HG03175 (cell line): ENCODE data around the gene OSBPL5.

Experiments used
- ATAC-seq: cut with Tn5 transposase; IDR thresholded peaks from one replicate; pipeline ENCODE4 v1.9.1; 2021; ENCODE audit warnings: mild to moderate bottlenecking, moderate library complexity; ENCODE audit not compliant: unreplicated experiment

OSBPL5 gene

GRCh38 chr11:3060436-3061025 is 104.6 kb downstream of the OSBPL5 start:
- ATAC-seq, result no peak

DNA sequence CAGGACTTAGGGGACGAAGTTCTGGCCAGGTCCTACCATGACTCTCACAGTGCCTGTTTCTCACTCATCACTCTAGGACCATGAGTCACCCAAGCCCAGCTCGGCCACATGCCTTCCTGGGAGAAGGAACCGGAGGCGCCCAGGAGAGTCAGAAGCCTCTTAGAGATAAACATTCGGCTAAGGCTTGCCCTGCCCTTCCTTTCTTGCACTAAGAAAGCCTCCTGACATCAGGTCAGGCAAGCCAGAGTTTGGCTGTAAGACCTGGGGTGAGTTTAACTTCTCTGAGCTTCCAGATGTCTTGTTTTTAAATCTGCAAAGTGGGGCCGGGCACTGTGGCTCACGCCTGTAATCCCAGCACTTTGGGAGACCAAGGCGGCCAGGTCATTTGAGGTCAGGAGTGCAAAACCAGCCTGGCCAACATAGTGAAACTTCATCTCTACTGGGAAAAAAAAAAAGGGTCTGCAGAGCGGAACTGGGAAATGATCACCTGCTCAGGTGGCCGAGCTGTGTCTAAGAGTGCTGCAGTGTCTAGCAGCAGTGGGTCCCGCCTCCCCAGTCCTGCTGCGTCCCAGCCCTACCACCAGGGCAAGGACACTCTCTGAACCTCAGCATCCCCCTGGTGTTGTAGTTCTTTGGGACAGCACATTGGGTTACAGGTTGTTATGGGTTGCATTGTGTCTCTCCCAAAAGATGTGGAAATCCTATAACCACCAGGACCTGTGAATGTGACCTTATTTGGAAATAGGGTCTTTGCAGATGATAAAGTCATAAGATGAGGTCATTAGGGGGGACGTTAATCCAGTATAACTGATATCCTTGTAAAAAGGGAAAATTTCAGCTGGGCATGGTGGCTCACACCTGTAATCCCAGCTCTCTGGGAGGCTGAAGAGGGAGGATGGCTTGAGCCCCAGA is 106.1 kb downstream of the OSBPL5 start:
- ATAC-seq, result no peak

- ATAC-seq, result peak; percentile 98
Observed at GRCh38 chr11:3057069-3057963, 107.8 kb downstream of the OSBPL5 start, which contains the start of gene CARS1. TSS of gene CARS1 (minus strand) at chr11:3057423. CDS start at chr11:3057367, 56 bp downstream.

DNA sequence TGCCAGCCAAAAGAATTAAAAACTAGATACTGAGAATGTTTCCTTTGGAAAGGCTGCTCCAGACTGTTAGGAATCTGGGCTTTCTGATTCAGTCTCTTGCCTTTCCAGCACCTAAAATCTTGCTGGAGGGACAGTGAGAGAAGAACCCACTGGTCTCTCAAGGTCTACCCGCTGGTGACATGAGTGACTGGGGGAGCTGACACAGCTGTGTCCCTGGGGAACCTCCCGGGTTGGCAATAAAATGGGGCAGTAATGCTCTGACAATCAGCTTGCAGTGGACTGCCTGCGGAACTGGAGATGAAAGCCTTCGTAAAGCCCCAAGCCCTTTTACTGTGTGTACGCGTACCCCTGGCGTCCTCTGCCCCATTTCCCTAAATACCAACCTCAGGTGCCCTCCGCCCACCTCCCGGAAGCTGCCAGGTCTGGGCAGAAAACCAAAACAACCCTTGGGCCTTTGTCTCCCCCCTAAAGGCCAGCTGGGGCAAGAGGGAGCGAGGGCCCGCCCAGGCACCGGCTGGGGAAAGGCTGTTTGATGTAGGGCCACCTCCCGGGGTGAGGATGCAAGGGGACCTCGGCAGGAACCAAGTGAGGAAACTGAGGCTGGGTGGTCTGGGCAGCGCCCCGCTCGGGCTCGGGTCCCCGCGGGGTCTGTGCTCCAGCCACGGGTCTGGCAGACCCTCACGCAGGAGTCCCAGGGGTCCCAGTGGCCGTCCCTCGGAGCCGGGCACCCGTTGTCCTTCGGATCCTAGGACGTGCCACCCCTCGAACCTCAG is 108.6 kb downstream of the OSBPL5 start:
- ATAC-seq, result no peak

- no peak for ATAC-seq
Observed at GRCh38 chr11:3055891-3056290, 109.2 kb downstream of the OSBPL5 start.

DNA sequence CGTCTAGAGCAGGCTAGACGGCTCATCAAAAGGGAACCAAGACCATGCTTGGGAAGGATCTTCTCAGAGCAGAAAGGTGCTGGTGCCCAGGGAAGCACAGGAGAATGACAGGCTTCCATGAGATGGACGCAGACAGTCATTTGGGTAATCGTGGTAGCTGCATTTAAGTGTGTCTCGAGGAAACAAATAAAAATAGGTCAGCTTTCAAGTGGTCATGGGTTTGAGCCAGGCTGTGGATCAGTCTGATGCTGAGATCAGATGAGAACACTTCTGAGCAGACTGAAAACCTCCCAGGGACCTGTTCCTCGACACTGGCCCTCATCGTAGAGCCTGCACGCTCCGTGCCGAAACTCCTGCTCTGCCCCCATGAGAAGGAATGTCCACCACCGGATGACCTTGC is 112.5 kb downstream of the OSBPL5 start:
- ATAC-seq, result no peak

GRCh38 chr11:3052109-3052479 is 113.0 kb downstream of the OSBPL5 start:
- no peak for ATAC-seq

DNA sequence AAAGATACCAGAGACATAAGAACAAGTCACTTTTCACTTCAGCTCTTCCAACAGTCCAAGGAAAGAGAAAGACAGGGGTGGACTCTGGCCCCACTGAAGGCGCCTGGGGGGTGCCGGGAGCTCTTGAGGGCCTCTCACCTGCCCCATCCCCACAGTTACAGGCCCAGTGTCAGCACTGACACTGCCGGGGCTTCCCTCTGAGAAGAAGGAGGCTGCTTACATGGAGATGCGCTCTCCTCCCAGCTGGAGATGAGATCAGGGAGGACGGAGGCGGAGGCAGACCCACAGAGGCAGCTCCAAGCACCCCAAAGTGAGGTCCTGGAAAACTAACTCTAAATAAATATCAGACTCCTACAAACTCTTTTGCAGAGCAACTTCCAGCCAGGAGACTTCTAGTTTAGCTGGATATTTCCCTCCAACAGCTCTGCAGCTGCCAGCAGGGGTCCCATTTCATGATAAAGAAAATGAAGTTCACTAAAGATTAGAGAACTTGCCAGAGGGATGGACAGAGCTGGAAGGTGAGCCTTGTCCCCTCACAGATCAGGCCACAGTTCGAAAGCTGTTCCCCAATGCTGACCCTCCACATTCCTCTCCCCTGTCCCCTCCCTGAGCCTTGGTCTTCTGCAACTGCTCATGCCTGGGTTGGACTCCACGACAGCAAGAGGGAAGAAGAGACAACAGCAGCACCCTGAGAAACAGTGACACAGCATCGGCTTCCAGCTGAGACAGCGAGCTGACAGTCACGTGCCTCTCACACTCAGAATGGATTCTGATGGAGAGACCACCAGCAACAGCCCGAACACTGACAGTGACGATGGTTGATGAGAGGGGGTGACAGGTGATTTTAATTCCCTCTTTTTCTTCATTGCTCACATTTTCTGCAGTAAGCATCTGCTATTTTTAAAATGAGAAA is 113.7 kb downstream of the OSBPL5 start:
- no peak for ATAC-seq

- no peak for ATAC-seq
Observed at GRCh38 chr11:3050386-3051195, 114.5 kb downstream of the OSBPL5 start.

DNA sequence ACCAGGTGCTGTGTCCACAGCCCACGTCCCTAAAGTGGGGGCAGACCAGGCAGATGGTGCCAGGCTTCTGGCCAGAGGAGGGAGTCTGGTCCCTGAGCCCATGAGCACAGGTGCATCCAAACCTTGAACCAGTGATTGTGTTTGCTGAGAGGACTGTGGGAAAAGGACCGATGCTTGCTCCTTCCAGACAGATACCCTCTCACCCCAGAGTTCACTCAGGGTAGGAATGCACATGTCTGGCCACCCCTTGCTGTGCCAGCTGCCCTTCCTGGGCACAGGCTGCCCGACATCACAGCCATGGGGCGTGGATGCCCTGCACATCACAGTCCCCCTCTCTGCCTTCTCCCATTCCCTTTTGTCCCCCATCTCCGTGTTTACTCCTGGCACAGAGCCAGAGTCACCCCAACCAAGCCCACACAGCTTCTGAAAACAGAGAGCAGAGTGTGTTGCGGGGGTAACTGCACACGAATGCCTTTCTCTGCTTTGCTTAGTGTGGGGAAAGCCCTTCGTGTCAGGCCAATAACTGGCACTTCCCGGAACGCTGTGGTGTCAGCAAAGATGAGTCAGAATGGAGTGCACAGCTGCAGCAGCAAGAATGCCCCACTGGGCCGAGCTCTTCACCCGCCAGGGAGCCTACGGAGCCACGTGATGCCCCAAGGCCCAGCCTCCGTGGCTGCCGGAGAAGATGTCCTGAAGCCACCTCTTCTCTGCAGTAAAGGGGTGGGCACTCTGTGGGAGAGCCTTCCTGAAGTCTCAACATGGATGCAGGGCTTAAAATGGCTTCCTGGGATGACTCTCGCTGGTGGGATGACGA is 115.5 kb downstream of the OSBPL5 start:
- peak; percentile 97 for ATAC-seq

GRCh38 chr11:3047637-3048036 is 117.5 kb downstream of the OSBPL5 start:
- ATAC-seq, result no peak

- ATAC-seq, result no peak
Observed at GRCh38 chr11:3046641-3047040, 118.5 kb downstream of the OSBPL5 start.

GRCh38 chr11:3046190-3046589 is 118.9 kb downstream of the OSBPL5 start:
- ATAC-seq, result no peak

DNA sequence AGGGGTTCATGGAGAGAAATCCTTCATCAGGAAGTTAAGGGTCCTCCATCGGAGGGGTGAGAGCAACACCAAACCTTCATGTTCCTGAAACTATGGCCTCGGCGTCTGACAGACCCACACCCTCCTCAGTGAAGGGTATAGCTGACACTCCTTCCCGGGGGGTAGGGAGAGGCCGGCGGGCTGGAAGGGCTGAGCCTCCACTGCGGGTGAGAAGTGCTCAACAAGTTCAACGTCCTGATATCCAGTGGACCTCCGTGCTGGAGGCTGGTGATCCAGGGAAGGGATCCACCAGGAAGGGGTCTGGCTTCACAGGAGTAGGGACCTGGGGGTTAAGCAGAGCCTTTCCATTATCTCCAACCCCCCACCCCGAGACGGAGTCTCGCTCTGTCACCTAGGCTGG is 120.2 kb downstream of the OSBPL5 start:
- no peak for ATAC-seq

DNA sequence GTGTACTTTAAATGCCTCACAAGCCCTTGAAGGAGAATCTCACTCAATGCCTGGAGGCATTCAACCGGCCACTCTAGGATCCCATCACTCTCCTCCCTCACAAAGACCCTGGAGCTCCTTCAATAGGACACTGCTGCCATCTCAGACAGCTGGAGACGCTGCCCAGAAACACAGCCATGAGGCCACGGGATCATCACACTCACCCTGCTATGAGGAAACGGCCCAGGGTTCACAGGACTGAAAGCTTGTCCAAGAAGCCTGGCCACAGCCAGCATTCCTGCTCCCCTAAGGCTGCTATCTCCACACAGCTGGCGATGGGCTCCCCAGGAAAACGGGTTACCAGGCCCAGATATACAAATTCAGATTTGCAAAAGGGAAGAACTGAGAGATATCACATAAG is 121.1 kb downstream of the OSBPL5 start:
- no peak for ATAC-seq

DNA sequence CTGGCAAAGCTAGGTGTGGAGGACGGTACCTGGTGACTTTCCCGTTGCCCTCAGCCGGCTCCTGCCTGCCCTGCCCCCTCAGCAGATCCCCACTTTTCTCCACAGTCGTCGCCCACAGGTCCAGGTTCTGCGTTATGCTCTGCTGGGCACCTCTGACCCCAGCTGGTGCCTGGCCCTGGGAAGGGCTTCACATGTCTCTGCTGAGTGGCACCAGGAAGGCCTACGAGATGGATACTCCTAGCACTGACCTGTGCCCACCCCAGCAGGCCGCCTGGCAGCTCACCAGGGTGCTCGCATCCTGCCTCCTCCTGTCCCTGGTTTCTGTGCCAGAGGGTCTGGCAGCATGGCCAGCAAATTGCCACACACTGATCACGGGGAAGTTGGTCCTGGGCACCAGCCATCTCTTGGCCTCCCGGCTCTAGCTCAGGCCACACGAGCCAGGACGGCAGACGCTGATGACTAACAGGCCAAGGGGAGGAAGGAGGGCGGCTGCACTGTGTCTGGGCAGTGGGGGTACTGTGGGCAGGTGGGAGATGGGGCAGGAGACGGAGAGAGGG is 121.7 kb downstream of the OSBPL5 start:
- ATAC-seq, result no peak

GRCh38 chr11:3042496-3043314 is 122.4 kb downstream of the OSBPL5 start:
- ATAC-seq, result no peak
